ENCODE results near the gene PDX1. TPM values are rescaled to one million over a fixed set of nuclear protein-coding genes. Genes with fewer than 3 reads are reported as not detected.

PDX1 gene
- total and polyA plus RNA-seq, 10 donors, result not detected

DNA sequence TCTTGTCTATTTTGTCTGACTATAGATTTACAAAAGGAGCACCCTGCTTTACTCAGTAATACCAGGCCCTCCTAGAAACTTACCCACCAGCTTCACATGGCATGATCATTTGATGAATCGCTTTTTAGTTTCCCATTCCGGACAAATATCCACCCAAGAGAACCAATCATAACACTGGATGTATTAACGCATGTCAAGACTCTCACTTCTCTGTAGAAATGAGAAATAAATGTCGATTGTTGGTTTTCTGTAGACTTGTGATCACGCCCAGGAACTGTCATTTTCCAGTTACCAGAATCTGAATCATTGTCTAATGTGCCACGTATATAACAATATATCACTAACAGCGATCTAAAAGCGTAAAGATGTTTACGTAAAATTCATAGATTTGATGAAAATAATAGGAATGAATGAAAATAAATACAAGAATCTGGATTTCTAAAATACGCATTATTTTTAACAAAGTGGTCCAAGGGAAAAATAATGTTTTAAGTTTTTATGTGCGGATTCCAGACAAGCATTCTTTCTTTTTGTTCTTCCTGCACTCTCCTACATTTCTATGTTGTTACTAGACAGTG, 35.3 kb downstream of the PDX1 start:
- WGBS, 5 donors, result 43 to 56% (median 46%) methylated on average over 11 of the region's 11 CpGs
- intact Hi-C loops (cut with DNase I; ENCODE audit: low total_unique reads), result loop anchor here (5.0 to 10.0 kb wide), 2 partner anchors 88 to 120 kb away; no protein-coding TSS in a partner anchor
- Histone ChIP-seq H3K27me3 (replicated peaks in 1 of 7) (peaks cover 3 to 99% (median 77%) of the 10 kb centered on the region in 7 donors), H3K27ac (no peak overlapping the region), H3K4me1 (peaks cover 11 to 35% (median 25%) of the 10 kb centered on the region in 6 donors), H3K4me3 (peak overlapping the region in 1 of 8 donors; percentile 73), H3K9me3 (no peaks in the 10 kb centered on the region), H3K36me3 (no peaks in the 10 kb centered on the region)
- no peak for DNase-seq
- no peak for TF ChIP-seq POLR2A (IDR thresholded peaks at IDR 0.05)
- TF ChIP-seq POLR2AphosphoS5 (IDR thresholded peaks at IDR 0.05), result no peak
- TF ChIP-seq, protein P1, sequence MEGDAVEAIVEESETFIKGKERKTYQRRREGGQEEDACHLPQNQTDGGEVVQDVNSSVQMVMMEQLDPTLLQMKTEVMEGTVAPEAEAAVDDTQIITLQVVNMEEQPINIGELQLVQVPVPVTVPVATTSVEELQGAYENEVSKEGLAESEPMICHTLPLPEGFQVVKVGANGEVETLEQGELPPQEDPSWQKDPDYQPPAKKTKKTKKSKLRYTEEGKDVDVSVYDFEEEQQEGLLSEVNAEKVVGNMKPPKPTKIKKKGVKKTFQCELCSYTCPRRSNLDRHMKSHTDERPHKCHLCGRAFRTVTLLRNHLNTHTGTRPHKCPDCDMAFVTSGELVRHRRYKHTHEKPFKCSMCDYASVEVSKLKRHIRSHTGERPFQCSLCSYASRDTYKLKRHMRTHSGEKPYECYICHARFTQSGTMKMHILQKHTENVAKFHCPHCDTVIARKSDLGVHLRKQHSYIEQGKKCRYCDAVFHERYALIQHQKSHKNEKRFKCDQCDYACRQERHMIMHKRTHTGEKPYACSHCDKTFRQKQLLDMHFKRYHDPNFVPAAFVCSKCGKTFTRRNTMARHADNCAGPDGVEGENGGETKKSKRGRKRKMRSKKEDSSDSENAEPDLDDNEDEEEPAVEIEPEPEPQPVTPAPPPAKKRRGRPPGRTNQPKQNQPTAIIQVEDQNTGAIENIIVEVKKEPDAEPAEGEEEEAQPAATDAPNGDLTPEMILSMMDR (IDR thresholded peaks at IDR 0.05 in 8 of 11, conservative IDR thresholded peaks at IDR 0.05 in 3 of 11), result no peak

DNA sequence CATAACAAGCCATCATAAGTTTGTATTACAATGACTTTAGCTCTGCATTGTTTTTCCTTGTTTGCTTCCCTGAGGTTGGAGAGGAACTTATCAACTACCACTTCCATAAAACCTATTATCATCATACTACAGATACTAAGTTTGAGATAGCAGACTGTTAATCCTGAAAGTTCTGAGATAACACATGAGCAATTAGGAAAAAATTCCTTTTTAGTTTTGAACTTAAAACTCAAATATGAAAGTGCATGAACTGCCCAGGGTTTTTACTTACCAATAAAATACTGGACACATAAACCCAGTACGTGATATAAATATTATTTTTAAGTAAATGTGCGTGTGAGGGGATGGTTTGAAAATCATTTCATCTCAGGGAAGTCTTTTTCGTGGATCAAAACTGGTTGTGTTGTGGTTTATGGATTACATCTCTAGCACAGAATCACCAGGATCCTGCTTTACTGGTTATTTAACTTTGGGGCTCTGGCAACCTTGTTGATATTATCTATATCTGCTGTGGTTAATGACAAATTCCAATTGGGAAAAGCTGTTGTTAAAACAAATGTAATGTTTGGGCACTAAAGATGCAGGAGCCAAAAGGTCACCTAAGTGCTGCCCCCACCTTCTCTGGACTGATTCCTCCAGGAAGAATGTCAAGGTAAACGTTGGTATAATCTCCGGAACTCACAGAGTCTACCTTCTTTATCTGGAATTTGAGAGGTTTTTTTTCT, 36.9 kb downstream of the PDX1 start:
- TF ChIP-seq POLR2AphosphoS5 (IDR thresholded peaks at IDR 0.05) (no peak), POLR2A (IDR thresholded peaks at IDR 0.05) (no peak)
- TF ChIP-seq, protein P1 (IDR thresholded peaks at IDR 0.05 in 8 of 11, conservative IDR thresholded peaks at IDR 0.05 in 3 of 11), result no peak
- Histone ChIP-seq H3K36me3 (no peaks in the 10 kb centered on the region), H3K4me3 (no peak overlapping the region), H3K27ac (no peak overlapping the region), H3K9me3 (no peaks in the 10 kb centered on the region), H3K4me1 (peaks cover 21 to 52% (median 38%) of the 10 kb centered on the region in 6 donors), H3K27me3 (replicated peaks in 1 of 7) (peaks cover 3 to 100% (median 93%) of the 10 kb centered on the region in 7 donors)
- intact Hi-C loops (cut with DNase I; ENCODE audit: low total_unique reads), result loop anchor here (5.0 to 10.0 kb wide), 2 partner anchors 89 to 122 kb away; no protein-coding TSS in a partner anchor
- WGBS, 5 donors, result 16 to 37% (median 31%) methylated on average over 5 of the region's 5 CpGs
- no peak for DNase-seq

- peak overlapping the region in 6 of 8 donors; percentile 9 to 67 (median 31) for H3K4me3 ChIP-seq
- H3K9me3 ChIP-seq, result no peaks in the 10 kb centered on the region
- no peak overlapping the region for H3K27ac ChIP-seq
- peaks cover 14 to 29% (median 17%) of the 10 kb centered on the region in 6 donors for H3K4me1 ChIP-seq
- WGBS, 5 donors, result 17 to 25% (median 22%) methylated on average over 14 of the region's 14 CpGs
- no peak for DNase-seq
- H3K27me3 ChIP-seq (replicated peaks in 1 of 7), result peaks cover 3 to 100% (median 92%) of the 10 kb centered on the region in 7 donors
- H3K36me3 ChIP-seq, result no peaks in the 10 kb centered on the region
- intact Hi-C loops (cut with DNase I; ENCODE audit: low total_unique reads), result loop anchor here (5.0 to 10.0 kb wide), 2 partner anchors 93 to 125 kb away; no protein-coding TSS in a partner anchor
- TF ChIP-seq POLR2A (IDR thresholded peaks at IDR 0.05) (no peak), POLR2AphosphoS5 (IDR thresholded peaks at IDR 0.05) (no peak)
- TF ChIP-seq, protein P1 (IDR thresholded peaks at IDR 0.05 in 8 of 11, conservative IDR thresholded peaks at IDR 0.05 in 3 of 11), result no peak
Measured at GRCh38 chr13:27959976-27960361, 40.2 kb downstream of the PDX1 start.

Measured in spleen (tissue), 11 donors.